GM18868 (cell line): ENCODE measurements around the gene PPP1R3A.

Experiments used
- ATAC-seq: cut with Tn5 transposase; IDR thresholded peaks from one replicate; pipeline ENCODE4 v1.9.1; 2021; ENCODE audit warnings: mild to moderate bottlenecking, moderate library complexity; ENCODE audit not compliant: unreplicated experiment

Gene PPP1R3A

GRCh38 chr7:113890331-113891030, 28.3 kb downstream of the PPP1R3A start:
- no peak for ATAC-seq

DNA sequence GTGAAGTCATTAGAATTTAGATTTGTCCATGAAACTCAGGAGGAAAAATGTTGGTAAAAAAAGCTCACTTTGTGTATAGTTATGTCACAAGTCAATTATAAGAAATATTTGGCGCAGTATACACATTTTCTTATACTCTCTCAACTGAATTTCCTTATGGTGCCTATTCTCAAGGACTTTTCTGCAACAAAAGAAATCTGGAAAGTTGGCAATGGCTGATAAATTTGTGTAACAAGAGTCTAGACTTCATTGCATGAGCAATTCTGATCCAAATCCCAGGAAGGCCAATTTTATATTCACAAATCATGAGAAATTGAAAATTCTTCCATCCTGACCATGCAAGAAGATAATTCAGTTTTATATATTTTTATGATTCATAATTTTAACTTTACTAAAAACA, 35.7 kb downstream of the PPP1R3A start:
- ATAC-seq = no peak

DNA sequence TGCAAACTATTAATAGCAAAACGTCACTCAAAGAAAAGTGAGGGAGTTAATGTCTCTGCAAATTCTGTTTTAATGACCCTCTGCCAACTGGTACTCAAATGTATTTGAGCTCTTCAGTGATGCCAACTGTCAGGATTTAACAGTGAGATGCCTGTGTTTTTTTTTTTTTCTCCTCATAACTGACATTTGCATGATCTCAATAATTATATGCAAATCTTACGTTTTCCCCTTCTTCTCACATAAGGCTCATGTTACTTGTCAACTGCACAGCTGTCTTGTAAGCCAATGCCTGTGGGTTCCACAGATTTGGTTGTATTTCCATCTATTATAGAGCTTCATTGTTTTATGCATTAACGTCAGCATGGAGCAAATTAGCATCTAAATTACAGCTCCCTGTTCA, 38.2 kb downstream of the PPP1R3A start:
- no peak for ATAC-seq

DNA sequence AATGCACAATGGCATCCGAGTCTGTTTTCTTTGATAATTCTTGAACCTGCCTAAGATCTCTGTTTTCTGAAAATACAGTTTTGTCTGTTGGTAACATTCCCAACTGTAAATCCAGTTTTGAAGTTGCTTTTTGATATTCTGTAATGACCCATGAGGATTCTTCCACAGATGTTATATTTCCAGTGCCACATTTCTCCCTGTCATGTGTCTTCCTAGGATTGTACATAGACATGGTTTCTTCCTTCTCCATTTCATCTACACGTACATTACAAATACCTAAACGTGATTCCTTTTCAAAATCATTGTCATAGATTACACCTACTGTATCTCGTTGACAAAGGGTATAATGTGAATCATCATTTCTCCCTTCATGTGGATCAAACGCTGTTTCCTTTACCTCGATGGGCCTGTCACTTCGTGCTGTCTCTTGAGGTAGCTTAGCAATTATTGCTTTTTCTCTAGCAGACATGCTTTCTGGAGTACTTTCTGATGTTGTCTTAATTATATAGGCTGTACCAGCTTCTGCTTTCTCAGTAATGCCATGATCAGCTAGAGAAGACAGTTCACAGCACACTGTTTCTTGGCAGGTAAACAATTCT, 40.3 kb downstream of the PPP1R3A start:
- no peak for ATAC-seq

- ATAC-seq = no peak
Measured at GRCh38 chr7:113875224-113875623, 43.6 kb downstream of the PPP1R3A start.

DNA sequence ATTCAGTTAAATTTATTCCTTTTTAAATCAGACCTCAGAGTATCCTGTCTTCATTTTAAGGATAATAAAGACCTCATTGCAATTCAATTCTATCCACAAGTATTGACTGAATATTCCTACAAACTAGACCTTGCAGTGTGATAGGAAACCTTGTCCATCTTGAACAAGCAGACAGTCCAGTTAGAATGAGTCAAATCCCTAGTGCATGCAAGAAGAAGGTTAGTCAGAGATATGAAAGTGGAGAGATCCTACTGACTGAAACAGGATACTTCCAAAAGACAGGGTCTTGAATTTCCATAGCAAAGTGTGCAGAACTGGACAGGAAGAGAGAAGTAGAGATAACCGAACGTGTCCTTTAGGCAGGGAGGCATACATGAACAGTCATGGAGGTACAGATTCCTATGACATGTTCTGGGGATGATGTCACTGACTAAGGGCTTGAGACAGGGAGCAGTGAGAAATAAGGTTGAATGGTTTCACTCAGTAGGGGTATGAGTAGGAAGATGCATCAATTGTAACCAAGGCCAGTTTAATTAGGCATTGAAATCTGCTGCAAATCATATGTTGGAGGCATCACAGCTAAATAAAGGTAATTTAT, 45.2 kb downstream of the PPP1R3A start:
- ATAC-seq = no peak

GRCh38 chr7:113872981-113873380, 45.8 kb downstream of the PPP1R3A start:
- no peak for ATAC-seq

- no peak for ATAC-seq
Measured at GRCh38 chr7:113867325-113867724, 51.5 kb downstream of the PPP1R3A start.

DNA sequence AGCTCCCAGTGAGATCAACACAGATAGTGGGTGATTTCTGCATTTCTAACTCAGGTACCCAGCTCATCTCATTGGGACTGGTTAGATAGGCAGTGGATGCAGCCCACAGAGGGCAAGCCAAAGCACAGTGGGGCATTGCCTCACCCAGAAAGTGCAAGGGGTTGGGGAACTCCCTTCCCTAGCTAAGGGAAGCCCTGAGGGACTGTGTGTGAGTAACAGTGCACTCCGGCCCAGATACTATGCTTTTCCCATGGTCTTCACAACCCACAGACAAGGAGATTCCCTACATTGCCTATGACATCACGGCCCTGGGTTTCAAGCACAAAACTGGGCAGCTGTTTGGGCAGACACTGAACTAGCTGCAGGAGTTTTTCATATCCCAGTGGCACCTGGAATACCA, 62.8 kb downstream of the PPP1R3A start:
- no peak for ATAC-seq

DNA sequence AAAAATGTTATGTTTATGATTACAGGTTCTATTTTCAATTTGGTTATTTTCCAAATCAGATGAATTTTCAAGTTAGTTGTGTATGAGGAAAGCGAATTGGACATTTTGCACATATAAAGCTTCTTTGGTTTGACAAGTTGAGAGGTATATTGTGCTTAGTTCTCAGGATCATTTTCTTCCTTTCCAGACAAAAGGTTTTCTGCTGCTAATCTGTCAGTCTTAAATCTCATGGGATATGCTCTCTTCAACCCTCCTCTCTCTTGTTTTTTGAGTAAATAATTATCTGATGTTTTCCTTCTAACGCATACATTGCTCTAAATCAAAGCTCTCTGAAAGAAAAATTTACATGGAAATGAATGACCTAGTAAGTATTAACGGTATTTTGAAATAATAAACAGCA, 77.9 kb downstream of the PPP1R3A start:
- ATAC-seq = no peak

DNA sequence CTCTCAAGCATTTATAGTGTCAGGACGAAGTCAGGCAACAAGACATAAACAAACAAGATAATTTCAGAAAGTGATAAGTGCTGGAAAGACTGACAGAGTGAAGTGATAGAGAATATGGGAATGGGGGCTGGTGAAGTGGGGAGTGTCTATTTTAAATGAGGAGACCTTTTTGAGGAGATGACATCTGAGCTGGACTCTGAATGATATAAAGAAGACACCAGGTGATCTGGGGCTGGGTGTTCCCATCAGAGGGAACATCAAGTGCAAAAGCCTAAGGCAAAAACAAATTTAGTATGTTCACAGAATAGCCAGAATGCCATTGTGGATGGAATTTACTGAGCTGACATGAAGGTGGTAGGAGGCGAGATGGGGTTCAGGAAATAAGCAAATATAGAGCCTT, 83.4 kb downstream of the PPP1R3A start:
- no peak for ATAC-seq

DNA sequence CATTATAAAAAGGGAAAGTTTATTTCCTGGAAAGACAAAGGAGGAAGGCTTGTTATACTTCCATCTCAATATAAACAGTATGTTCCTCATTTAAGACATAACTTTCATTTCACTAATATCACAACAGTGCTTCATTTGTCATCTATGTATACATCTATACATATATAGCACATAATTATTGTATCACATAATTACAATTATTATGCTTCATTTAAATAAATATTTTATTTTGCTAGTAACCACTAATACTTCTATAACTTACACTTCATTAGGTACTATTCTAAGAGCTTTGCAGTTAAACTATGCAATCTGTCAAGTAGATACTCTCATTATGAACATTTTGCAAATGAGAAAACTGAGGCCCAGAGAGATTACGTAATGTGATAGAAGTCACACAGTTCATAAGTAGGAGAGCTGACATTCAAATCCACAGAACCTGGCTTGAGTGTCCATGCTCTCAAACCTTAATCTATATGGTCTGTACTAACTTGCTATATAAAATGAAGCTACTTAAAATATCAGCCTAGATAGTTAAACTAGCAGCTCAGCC, 86.5 kb downstream of the PPP1R3A start:
- ATAC-seq = no peak

GRCh38 chr7:113831556-113831955, 87.3 kb downstream of the PPP1R3A start:
- no peak for ATAC-seq

- no peak for ATAC-seq
Measured at GRCh38 chr7:113828581-113828980, 90.2 kb downstream of the PPP1R3A start.
